ENCODE measurements around the gene MPPED2.
"Not testable (repeated sequence)": the region's sequence is repeated elsewhere in the genome, so short reads cannot be mapped to it uniquely, and the experiment has no call there.

The MPPED2 gene

DNA sequence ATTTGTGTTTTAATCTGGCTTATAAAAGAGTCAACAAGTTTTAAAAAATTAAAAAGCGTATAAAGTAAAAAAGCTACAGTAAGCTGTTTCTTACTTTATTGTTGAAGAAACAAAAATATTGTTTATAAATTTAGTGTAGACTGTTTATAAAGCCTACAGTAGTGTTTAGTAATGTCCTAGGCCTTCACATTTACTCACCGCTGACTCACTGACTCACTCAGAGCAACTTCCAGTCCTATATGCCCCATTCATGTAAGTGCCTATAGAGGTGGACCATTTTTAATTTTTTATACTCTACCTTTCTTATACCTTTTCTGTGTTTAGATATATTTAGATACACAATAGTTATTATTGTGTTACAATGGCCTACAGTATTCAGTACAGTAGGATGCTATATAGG lies 12.2 kb downstream of the MPPED2 start:
- DNase-seq: no peak

DNA sequence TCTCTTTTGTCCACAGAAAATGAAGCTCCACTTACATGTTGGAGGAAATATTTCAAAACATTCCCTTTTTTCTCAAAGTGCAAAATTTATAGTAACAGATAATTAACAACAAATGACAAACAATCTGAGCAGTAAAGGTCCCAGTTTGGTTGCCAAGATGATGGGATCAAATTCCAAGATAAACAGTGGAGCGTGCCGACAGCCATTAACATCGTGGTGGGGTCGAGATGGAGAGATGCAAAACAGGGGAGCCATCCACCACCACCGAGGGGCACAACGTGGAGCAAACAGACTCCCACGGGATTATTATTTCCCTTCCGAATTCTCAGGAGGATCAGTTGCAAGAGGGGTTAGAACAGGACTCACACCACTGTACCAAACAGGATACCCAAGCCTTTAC lies 17.2 kb downstream of the MPPED2 start:
- DNase-seq: no peak

DNA sequence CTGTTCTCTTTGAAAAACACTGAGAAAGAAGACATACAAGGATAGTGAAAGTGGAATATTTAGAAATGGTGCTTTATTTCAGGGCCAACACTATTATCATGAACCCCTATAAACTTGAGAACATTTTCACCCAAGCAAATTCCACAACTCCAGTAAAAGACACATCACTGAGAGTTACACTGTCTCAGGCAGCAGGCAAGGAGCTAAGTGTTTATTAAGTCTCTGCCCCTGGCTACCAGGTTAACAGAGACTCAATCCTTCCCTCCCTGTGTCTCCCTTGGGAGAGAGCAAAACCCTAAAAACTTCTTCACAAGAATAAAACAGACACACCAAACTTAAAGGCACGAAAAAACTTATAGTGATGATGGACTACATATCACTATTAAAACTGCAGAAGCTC lies 18.5 kb downstream of the MPPED2 start:
- no peak for DNase-seq

DNA sequence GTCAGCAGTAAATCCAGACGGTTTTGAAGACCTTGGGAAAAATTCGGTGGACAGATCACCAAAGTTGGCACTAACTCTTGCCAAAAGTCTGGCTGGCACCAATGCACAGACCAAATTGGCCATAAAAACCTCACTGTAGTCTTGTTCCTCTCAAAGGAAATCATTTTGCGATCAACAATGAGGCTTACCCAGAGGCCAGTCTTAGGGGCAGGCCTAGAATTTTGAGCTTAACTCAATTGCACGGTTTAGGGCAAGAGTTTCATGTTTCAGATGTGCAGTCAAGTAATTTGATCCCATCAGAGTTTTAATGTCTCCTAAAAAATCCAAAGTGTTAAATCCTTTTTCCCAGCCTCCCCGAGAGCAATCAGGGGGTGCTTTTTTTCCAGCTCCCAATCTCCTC lies 19.0 kb downstream of the MPPED2 start:
- no peak for DNase-seq

DNA sequence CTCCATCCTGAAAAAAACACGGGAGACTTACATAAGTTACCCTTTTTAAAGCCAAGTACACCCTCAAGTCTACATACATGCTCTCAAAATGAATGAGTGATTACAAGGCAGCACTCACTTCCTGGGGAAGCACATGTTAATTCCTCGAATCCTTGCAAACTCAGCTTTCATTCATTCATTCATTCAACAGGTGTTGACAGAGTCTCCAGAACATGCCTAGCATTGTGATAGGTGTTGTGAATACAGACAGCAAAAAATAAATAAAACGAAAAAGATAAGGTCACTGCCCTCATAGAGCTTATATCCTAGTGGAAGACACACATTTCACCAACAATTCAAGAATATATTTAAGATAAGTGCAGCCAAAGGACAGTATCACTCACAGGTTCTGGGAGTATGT lies 19.7 kb downstream of the MPPED2 start:
- no peak for DNase-seq

DNA sequence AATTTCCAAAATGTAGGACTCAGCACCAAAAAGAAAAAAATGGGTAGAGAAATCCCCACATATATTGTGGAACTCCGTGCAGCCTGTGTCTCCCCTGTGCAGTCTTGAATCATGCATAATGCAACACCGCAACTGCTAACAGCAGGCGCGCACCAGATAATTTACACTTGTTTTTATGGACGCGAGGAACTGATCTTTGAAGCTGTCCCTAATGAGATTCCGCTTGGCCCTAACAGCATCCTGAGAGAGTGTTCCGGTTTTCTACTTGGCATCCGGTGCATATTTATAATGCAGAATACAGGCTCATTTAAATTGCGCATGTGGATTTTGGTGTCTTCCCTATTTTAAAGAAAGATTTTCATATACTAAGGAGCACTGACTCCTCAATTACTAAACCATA lies 21.1 kb downstream of the MPPED2 start:
- DNase-seq: no peak

DNA sequence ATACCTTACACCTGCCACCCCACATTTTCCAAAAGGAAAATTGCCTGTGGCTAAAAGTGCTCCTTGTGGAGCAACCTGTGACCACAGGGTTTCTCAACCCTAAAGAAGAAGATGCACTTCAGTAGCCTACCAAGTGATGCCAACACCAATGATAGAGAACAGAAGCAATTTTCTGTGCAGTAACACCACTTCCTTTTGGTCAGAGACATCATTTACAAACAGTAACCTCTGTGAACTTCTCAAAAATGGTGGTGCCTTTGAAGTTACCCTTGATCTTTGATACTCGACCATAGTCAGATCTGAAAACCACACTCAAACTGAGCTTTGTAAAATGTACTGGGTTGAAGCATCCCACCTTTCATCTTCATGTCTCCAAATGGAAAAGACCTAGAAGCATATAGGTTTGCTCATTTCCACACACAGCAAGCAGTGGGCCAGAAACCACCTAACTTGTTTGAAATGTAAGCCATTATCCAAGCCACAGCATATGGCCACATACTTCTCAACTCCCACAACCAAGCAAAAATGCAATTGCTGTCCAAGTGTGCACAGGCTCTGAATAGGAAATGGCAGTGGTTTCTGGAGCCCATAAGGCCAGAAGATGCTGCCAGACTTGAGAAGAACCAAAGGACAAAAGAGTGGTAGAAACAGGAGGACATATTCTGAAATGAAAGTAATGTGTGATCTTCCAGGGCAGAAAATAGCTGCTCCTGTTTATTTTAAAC lies 24.3 kb downstream of the MPPED2 start:
- DNase-seq: no peak

DNA sequence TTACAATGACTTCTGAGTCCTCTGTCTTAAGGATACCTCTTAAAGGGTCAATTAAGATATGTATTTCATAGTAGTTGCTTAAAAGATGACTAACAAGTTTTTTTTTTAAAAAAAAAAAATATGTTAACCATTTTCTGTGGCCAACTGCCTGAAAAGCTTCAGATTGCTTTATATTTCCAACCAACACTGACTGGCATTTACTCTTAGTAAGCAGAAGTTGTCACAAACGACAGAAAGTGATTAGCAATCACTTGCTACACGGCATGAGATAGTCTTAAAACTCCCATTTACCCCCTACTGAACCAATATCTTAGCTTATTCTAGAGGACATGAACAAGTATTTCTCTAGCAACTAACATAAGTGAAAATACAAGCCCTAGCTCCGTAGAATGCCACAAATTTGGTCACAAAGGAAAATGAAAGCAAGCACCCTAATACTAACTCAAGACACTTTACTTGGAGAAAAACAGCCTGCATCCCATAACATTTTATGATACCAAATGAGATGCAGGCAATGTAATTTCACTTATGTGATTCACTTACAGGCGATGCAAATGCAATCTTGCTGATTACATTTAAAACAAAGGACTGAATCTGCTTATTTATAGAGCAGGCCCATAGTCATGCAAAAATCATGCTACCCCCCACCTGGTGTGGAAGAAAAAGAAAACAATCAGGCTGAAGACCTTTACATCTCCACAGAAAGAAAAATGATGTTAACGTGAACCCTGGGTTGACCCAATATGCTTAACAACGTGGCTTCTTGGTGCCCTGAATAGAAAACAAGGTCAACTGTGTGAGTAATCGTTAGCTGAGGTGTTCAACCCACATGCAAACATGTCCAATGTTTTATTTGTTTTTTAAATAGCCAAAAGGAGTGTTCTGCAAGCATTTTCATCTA lies 25.7 kb downstream of the MPPED2 start:
- no peak for DNase-seq

DNA sequence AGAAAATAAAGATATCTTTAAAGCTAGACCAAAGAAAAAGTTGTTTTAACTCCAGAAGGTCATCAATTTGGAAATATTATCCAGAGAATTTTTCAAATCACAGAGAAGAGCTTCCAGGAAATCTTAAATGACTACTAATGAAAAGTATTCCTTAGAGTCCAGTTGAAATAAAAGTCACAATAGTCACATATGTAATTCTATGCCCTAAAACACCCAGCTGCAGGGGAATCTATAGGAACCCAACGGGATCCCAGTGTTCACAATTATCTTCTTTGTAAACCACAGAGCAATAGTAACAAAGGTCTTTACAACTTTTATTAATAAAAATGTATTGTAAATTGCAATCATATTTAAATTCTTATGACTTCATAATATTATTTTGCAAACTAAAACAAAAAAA lies 27.1 kb downstream of the MPPED2 start:
- DNase-seq: no peak

DNA sequence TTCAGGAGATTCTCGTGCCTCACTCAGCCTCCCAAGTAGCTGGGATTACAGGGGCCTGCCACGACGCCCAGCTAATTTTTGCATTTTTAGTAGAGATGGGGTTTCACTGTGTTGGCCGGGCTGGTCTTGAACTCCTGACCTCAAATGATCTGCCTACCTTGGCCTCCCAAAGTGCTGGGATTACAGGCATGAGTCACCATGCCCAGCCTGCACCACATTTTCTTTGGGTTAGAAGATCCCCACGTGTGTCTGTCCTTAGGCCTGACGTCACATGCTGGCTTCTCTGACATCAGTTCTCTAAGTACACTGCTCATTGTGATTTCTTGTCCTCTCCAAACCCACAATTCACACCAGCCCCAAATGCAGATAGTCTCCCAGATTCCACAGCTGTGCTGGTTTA lies 31.6 kb downstream of the MPPED2 start:
- DNase-seq: not testable (repeated sequence)

DNA sequence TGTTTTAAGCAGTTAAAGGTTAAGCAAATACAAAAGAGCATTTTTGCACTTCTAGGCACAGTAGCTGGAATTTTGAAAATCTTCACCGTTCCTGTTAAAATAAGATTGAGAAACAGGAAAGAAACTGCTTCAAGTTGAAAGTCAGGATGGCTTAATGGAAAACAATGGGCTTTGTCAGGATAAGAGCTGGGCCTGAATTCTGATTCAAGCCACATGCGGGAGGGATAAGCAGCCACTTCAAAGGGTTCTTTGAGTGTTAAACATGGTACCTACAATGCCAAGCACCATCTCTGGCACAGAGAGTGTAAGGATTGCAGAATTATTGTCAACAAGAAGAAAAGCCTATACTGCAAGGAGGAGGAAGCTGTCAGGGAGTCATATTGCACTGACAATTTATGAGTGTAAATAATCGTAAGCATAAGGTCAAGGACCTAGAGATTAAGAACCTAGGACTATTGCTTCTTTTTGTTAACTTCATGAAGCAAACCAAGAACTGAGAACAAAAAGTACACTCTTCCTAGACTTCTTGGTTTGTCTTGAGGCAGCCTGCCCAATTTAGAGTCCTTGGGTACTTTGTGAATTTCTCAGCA lies 32.5 kb downstream of the MPPED2 start:
- DNase-seq: no peak

DNA sequence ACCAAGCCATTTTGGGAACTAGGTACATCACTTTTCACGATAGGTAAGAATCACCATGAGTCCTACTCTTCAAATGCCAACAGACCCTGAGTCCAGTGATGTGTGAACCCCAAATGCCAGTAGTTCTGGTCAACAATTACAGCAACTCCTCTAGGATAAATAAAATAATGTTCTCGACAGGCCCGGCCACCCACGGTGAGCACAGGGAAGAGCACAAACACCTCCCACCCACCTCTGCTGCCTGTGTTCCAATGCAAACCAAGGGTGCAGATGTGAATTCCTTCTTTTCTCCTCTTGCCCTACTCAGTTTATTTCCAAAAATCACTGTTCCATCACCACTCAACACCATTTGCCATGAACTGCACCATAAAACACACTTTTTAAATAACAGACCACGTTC lies 33.3 kb downstream of the MPPED2 start:
- no peak for DNase-seq

DNA sequence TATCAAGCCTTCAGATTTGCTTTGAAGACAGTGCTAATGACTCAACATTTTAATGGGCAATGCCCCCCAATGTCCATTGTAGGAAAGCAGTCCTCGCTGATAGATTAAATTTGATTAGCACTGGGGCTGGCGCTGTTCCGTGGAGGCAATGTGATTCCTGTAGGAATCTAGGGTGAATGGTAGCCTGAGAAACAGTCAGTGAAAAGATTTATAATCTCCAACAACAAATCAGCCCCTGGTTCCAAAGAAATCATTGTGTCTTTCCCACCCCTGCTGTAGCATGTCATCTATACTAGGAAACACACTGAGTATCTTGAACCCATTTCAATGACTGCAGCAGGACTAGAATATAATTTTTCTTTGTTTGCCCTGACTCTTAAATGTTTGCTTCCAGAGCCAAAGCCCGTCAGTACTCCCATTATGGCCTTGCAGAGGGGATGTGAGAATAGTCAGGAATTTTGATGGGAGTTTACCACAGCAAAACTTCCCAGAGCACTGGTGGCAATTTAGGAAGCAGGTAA lies 36.1 kb downstream of the MPPED2 start:
- no peak for DNase-seq

DNA sequence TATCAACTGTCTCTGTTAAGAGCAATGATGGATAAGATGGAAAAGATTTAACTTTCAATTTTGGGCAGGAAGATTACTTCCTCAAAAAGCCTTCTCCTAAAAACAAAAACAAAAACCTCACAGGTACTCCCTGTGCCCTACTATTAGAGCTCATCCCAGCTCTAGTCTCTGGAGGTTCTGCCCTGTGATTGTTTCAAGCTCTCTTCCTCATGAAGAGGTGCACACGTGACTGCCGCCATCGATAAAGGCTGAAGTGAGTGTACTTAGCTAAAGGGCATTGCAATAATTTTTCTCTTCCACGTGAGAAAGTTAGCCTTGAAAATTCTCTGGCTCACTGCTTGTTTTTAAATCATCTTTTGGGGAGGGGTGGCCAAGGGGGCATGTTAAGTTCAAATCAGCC lies 36.6 kb downstream of the MPPED2 start:
- DNase-seq: no peak

DNA sequence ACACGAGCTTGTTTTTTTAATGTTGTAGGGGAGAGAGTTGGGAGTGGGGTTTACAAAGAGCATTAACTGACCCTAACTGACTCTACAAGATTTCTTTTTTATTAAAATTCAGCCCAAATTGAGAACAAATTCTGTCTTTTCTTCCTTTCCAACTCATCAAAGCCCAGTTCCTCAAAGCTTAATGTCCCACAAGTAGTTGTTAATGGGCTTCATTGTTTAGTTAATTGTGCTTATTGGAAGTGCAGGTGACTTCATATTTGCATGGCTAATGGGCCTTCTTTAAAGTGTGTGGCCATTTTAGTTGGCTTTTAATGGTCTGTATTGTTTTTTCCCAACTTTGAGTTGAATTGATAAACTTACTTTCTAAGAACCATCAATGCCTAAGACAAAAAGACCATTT lies 39.8 kb downstream of the MPPED2 start:
- no peak for DNase-seq

DNA sequence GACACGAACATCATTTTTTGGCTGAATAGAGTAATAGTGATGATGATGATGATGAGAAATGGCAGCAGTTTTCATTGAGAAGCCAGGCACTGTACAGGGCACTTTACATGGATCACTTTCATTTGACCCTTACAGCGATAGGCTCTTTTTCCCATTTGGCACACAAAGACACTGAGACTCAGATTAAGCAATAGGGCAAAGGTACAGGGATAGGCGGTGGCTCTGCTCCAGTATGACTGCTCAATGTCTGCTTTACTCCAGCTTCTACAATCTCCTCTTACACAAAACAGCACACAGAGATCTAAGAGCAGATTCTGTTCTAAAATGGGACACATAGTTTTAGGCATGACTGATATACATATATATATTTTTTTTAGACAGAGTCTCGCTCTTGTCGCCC lies 40.6 kb downstream of the MPPED2 start:
- DNase-seq: no peak

DNA sequence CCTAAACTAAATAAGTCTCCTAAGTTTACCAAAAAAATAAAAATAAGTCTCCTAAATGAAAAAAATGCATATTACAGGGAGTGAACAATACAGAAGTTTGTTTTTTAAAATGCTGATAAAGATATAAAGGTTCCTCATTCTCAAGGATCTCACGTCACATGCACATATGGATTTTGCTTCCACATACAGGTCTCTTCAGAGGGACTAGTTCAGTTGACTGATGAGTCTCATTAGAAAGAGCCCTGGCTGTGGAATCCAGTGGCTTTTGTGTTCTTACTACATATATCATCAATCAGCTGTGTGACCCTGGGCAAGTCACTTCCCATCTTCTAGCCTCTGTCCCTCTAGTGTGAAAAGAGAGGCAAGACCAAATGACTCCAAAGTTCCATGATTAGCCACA lies 43.1 kb downstream of the MPPED2 start:
- DNase-seq: no peak

DNA sequence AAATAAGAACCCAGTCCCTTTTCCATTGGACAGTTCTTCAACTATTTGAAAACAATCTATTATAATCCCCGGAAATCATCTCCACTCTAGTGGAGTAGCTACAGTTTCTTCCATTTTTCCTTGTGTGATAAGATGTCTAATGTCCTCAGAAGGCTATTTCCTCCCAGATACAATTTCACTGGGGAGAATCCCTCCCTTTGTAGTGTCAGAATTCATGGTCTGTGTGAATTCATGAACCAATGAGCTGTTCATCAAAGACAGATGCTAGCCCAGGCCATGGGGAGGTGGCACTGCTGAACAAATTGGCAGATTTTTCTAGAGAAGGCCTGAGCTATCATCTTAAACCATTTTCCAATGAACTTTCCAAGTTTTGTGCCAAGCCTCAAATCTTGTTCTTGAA lies 45.4 kb downstream of the MPPED2 start:
- no peak for DNase-seq

DNA sequence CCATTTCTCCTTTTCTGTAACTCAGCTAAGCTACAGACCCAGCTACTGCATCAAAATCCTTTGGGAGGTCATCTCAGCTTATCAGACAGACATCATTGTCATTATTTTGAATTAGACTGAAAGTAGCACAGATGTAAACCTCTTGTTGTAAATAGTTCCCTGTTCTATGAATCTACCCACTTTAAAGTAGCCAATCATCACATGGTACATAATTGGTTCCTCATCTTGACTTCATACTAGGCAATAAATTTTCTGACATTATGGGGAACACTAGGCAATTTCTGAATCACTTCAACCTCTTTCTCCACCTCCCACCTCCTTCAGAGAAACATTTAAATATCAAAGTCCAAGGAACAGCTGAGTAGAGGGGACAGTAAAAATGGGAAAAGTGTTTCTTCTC lies 47.9 kb downstream of the MPPED2 start:
- DNase-seq: no peak

DNA sequence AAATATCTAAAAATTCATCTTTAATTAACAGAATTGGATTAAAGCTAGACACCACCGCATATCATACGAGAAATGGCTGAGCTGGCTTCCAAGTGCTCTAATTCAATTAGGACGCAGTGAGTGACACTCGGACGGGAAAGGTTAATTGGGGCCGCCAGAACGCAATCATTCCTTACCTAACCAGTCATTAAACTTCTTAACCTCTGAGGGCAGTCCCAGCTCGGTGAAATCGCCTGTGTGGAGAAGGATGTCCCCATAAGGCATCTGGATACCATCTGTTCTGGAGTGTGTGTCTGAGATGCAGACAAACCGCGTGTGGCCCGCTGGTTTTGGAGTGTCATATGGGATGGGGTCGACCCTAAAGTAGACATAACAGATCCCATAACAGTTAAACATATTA lies 50.3 kb downstream of the MPPED2 start:
- no peak for DNase-seq

DNA sequence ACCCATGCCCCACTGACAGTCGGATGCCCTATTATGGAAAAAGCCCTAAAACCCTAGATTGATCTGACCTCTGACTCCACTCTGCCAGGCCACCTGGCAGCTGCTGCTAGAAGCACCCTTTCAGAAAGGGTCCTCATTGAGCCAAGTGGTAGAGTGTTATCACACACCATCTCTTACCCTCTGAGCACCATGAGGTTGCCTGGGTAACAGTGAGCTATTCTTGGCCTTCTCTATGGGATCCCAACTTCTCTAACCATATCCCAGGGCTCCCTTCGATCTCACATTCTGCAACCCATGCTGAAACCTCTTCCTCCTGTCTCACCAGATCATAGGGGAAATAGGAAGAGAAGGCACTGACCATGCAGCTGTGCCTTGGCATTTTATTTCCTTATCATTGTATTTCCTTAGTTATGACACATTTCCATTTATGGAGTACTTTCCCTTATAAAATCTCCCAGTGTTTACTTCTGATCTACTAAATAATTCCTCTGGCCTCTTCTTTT lies 52.7 kb downstream of the MPPED2 start:
- no peak for DNase-seq

DNA sequence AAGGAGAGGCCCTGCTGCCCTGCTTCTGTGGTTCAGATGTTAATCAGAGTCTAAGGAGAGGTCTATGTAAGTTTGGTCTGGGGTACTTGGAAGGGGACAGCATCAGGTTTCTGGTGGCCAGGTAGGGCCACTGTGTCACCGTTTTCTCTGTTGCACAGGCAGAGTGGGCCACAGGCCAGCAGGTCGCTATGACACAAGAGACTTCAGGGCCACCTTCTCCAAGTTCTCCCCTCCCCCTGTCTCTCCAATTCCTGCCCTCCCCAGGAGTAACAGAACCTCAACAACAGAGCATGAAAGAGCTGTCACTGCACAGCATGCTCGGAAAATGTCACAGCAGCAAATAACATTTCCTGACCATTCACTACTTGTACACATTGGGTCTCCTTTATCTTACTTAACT lies 58.6 kb downstream of the MPPED2 start:
- DNase-seq: no peak

DNA sequence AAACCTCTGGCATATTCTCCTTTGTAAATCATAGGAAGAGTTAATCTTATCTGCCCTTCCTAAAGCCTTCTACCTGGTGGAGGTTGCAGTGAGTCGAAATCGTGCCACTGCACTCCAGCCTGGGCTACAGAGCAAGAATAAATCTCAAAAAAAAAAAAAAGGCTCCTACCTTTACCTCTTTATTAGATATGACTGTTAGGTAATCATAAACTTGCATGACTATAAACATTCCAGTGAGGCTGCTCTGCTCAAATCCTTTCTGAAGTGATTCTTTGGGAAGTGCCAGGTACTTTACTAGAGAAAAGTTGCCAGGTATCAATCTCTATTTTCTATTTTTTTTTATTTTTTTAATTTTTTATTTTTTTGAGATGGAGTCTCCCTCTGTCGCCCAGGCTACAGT lies 59.6 kb downstream of the MPPED2 start:
- DNase-seq: no peak
